Breast epithelium (tissue), 3 donors: ENCODE measurements around the gene ST6GALNAC2.

ENCODE experiments used
- CTCF ChIP-seq, 3 donors: fragments of 450-650 bp; IDR thresholded peaks; one replicate each; pipeline ENCODE4 v1.5.1; 2016 to 2017; ENCODE audit warnings: antibody characterized with exemption in 3 of 3, mild to moderate bottlenecking in 3 of 3, moderate library complexity in 3 of 3
- POLR2A ChIP-seq: fragments of 450-650 bp; IDR thresholded peaks from one replicate; pipeline ENCODE4 v1.6.1; 2016; ENCODE audit warnings: antibody characterized with exemption, mild to moderate bottlenecking, moderate library complexity
- POLR2AphosphoS5 ChIP-seq, 3 donors: sonication (generic); formaldehyde crosslinking; IDR thresholded peaks; one replicate each; pipeline ENCODE4 v1.6.1; 2017; ENCODE audit warnings: antibody characterized with exemption in 3 of 3

- TF ChIP-seq CTCF (IDR thresholded peaks at IDR 0.05) (no peak), POLR2A (no peak), POLR2AphosphoS5 (IDR thresholded peaks at IDR 0.05) (no peak)
Observed at GRCh38 chr17:76598004-76598439, 12.4 kb upstream of the ST6GALNAC2 start.
